NT2/D1 (cell line): Measurements from ENCODE around the gene IGSF8.

Experiments used
- DNase-seq: peaks from one replicate; pipeline ENCODE4 v3.0.0-alpha.2; 2011; ENCODE audit warnings: low read depth, low spot score
- H3K27me3 ChIP-seq: 2 replicates; pipeline ENCODE4 v1.6.0; 2011; ENCODE audit warnings: mild to moderate bottlenecking; ENCODE audit not compliant: insufficient read length, insufficient read depth
- H3K36me3 ChIP-seq: 2 replicates; pipeline ENCODE4 v1.6.1; 2011; ENCODE audit warnings: mild to moderate bottlenecking, low read length, mixed read lengths; ENCODE audit not compliant: insufficient read depth, insufficient read length
- H3K4me1 ChIP-seq: 2 replicates; pipeline ENCODE4 v1.5.1; 2011; ENCODE audit not compliant: insufficient read depth, insufficient read length
- H3K4me3 ChIP-seq: 2 replicates; pipeline ENCODE4 v1.5.1; 2011; ENCODE audit warnings: low read depth; ENCODE audit not compliant: insufficient read length
- H3K9ac ChIP-seq: 2 replicates; pipeline ENCODE4 v1.6.0; 2011; ENCODE audit warnings: low read depth; ENCODE audit not compliant: insufficient read length
- H3K9me3 ChIP-seq: 2 replicates; pipeline ENCODE4 v1.5.1; 2011; ENCODE audit warnings: mild to moderate bottlenecking, low read length; ENCODE audit not compliant: insufficient read depth
- SUZ12 ChIP-seq: IDR thresholded peaks from 2 replicates; pipeline ENCODE4 v1.6.1; 2011; ENCODE audit not compliant: insufficient read length, insufficient read depth; ENCODE audit errors: extremely low read depth
- YY1 ChIP-seq: IDR thresholded peaks from 2 replicates; pipeline ENCODE4 v1.6.1; 2011; ENCODE audit not compliant: insufficient read length, insufficient read depth
- ZNF274 ChIP-seq: IDR thresholded peaks from 2 replicates; pipeline ENCODE4 v1.6.1; 2011; ENCODE audit warnings: mild to moderate bottlenecking, low read depth, low read length

IGSF8 gene

GRCh38 chr1:160094806-160095205 lies 3.6 kb downstream of the IGSF8 start:
- H3K9ac ChIP-seq = no peak overlapping the region
- peaks cover 7% of the 10 kb centered on the region for H3K27me3 ChIP-seq
- H3K36me3 ChIP-seq = peaks cover 53% of the 10 kb centered on the region
- H3K9me3 ChIP-seq = no peaks in the 10 kb centered on the region
- TF ChIP-seq ZNF274 (no peak), YY1 (no peak), SUZ12 (no peak)
- H3K4me1 ChIP-seq = peaks cover 24% of the 10 kb centered on the region
- no peak for DNase-seq
- H3K4me3 ChIP-seq = no peak overlapping the region

DNA sequence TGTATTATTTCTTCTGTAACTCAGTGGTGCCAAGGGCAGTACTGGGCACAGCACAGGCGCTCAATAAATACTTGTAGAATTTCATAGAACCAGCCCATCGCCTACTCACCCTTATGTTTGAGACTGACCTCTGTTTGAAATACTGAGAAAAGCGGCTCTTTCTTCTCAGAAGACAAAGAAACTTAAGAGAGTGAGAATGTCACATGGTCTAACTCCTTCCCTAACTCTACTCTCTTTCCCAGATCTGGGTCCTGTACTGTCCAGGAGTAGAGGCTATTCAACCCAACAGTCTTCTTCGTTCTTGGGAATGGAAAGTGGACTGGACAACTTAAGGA lies 4.2 kb downstream of the IGSF8 start:
- Histone ChIP-seq H3K9ac (no peak overlapping the region), H3K9me3 (no peaks in the 10 kb centered on the region), H3K4me1 (peaks cover 23% of the 10 kb centered on the region), H3K36me3 (peaks cover 53% of the 10 kb centered on the region), H3K4me3 (no peak overlapping the region), H3K27me3 (peaks cover 1% of the 10 kb centered on the region)
- no peak for DNase-seq
- TF ChIP-seq SUZ12 = no peak
- no peak for TF ChIP-seq YY1
- no peak for TF ChIP-seq ZNF274

GRCh38 chr1:160093624-160094290 lies 4.7 kb downstream of the IGSF8 start:
- H3K4me1 ChIP-seq = peaks cover 21% of the 10 kb centered on the region

DNA sequence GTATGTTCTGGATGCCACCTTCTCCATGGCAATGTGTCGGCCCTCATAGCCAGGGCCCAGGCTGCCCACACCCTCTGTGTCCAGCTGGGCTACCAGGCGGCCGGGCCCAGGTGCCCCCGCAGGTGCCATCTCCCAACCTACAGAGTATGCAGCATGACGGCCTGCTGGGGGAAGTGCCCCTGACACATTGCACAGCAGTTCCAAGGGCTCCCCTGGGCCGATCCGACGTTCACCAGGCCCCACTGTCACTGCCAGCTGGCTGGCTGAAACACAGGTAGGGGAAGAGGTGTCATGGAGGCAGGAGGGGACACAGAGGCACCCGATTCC lies 5.4 kb downstream of the IGSF8 start:
- Histone ChIP-seq H3K4me1 (peaks cover 21% of the 10 kb centered on the region), H3K36me3 (peaks cover 56% of the 10 kb centered on the region)

More at GRCh38 chr1:160093624-160094290, 4.7 kb downstream of the IGSF8 start:
- no peak overlapping the region for H3K4me3 ChIP-seq
- peaks cover 55% of the 10 kb centered on the region for H3K36me3 ChIP-seq
- no peaks in the 10 kb centered on the region for H3K9me3 ChIP-seq
- no peak for DNase-seq
- no peak overlapping the region for H3K9ac ChIP-seq
- H3K27me3 ChIP-seq = no peaks in the 10 kb centered on the region
- TF ChIP-seq YY1 (no peak), ZNF274 (no peak), SUZ12 (no peak)

DNA sequence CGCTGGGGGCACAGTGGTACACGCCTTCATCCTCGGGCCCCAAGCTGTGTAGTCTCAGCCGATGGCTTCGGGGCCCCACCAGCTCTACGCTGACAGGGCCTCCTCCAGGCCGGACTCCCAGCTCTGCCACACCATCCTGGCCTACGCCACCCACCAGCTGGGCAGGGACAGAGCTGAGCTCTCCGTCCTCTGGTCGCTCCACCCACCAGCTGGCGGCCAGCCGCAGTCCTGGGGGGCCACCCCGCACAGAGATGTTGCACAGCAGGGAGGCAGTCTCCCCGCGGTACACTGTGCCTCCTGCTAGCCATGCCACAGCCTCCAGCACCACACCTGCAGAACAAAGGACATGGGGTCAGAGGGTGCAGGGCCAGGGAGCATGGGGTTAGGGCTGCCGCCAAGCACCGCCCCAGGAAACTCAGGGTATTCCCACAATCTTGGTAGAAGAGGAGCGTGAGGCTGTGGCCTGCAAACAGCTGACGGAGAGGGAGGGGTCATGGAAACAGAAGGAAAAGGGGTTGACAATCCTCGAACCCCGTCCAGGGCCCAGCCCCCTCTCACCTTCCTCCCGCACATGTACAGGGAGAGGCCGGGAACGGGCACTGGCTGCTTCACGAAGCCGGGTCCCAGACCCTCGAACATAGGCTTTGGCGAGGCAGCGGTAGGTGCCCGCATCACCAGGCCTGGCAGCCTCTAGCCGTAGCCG lies 5.9 kb downstream of the IGSF8 start:
- Histone ChIP-seq H3K9ac (no peak overlapping the region), H3K4me1 (peaks cover 20% of the 10 kb centered on the region), H3K9me3 (no peaks in the 10 kb centered on the region), H3K4me3 (no peak overlapping the region), H3K27me3 (no peaks in the 10 kb centered on the region), H3K36me3 (peaks cover 56% of the 10 kb centered on the region)
- DNase-seq = no peak
- TF ChIP-seq ZNF274 (no peak), SUZ12 (no peak), YY1 (no peak)

More for the DNA sequence above, 5.4 kb downstream of the IGSF8 start:
- H3K9ac ChIP-seq = no peak overlapping the region
- no peaks in the 10 kb centered on the region for H3K27me3 ChIP-seq
- TF ChIP-seq SUZ12 (no peak), ZNF274 (no peak), YY1 (no peak)
- no peaks in the 10 kb centered on the region for H3K9me3 ChIP-seq
- no peak overlapping the region for H3K4me3 ChIP-seq
- DNase-seq = no peak

- H3K36me3 ChIP-seq = peaks cover 58% of the 10 kb centered on the region
- DNase-seq = no peak
- no peak overlapping the region for H3K4me3 ChIP-seq
- TF ChIP-seq ZNF274 (no peak), SUZ12 (no peak), YY1 (no peak)
- H3K27me3 ChIP-seq = peaks cover 7% of the 10 kb centered on the region
- no peaks in the 10 kb centered on the region for H3K9me3 ChIP-seq
- H3K9ac ChIP-seq = no peak overlapping the region
- peaks cover 12% of the 10 kb centered on the region for H3K4me1 ChIP-seq
Observed at GRCh38 chr1:160091666-160092223, 6.7 kb downstream of the IGSF8 start.

DNA sequence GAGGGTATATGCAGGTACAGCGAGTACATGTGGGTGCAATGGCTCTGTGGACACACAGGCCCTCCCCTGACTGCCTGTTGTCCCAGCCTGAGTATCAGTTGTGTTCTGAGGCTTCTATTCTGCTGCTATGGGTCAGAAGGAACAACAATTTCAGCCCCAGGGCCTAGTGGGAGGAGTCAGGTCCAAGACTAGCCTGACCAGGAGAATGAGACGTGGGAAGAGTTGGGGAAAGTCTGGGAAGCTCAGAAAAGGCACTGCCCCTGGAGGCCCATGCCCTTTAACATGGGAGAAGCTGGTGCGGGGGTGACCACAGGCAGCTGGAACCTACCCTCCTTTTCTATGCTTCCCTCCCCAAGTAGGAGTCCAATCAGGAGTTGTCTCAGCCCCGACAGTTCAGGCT lies 7.7 kb downstream of the IGSF8 start:
- peaks cover 58% of the 10 kb centered on the region for H3K36me3 ChIP-seq
- no peak for DNase-seq

GRCh38 chr1:160089883-160090282 lies 8.5 kb downstream of the IGSF8 start:
- peaks cover 14% of the 10 kb centered on the region for H3K27me3 ChIP-seq
- H3K4me3 ChIP-seq = no peak overlapping the region
- no peak for TF ChIP-seq ZNF274
- TF ChIP-seq SUZ12 = no peak
- no peak for TF ChIP-seq YY1
- H3K9ac ChIP-seq = no peak overlapping the region
- peaks cover 53% of the 10 kb centered on the region for H3K36me3 ChIP-seq
- H3K4me1 ChIP-seq = peaks cover 2% of the 10 kb centered on the region
- no peaks in the 10 kb centered on the region for H3K9me3 ChIP-seq
- DNase-seq = no peak

More for the DNA sequence above, 7.7 kb downstream of the IGSF8 start:
- Histone ChIP-seq H3K27me3 (peaks cover 14% of the 10 kb centered on the region), H3K9ac (no peak overlapping the region), H3K4me1 (peaks cover 7% of the 10 kb centered on the region), H3K4me3 (no peak overlapping the region), H3K9me3 (no peaks in the 10 kb centered on the region)
- no peak for TF ChIP-seq SUZ12
- no peak for TF ChIP-seq YY1
- no peak for TF ChIP-seq ZNF274
